Gastroesophageal sphincter (tissue), 4 donors: Measurements from ENCODE around the gene CHST15. TPM values are rescaled to one million over a fixed set of nuclear protein-coding genes. Genes with fewer than 3 reads are reported as not detected.

Source experiments
- ATAC-seq: fragments of 150-250 bp; one replicate; pipeline ENCODE4 v1.9.1; 2016; ENCODE audit warnings: mild to moderate bottlenecking, moderate library complexity
- H3K27ac ChIP-seq, 4 donors: fragments of 200-600 bp; sonication (generic) in 3 of 4; 1 replicate in 3 of 4; 2 replicates in 1 of 4; pipeline ENCODE4 v1.5.1; 2016 to 2019
- H3K27me3 ChIP-seq: fragments of 200-600 bp; sonication (generic); one replicate; pipeline ENCODE4 v1.5.1; 2019
- H3K36me3 ChIP-seq, 2 donors: fragments of 200-600 bp; sonication (generic); one replicate each; pipeline ENCODE4 v1.5.1; 2019; ENCODE audit warnings: control low read depth in 1 of 2
- H3K4me1 ChIP-seq, 3 donors: fragments of 200-600 bp; sonication (generic); 1 replicate in 2 of 3; 2 replicates in 1 of 3; pipeline ENCODE4 v1.5.1; 2016 to 2019; ENCODE audit warnings: control low read depth in 2 of 3
- H3K4me3 ChIP-seq, 2 donors: fragments of 200-600 bp; sonication (generic); one replicate each; pipeline ENCODE4 v1.5.1; 2019; ENCODE audit warnings: mild to moderate bottlenecking in 1 of 2, moderate library complexity in 1 of 2
- H3K9me3 ChIP-seq, 3 donors: fragments of 200-600 bp; sonication (generic); one replicate each; pipeline ENCODE4 v1.5.1; 2017 to 2019; ENCODE audit warnings: control low read depth in 2 of 3
- EP300 ChIP-seq: sonication (generic); formaldehyde crosslinking; IDR thresholded peaks from one replicate; pipeline ENCODE4 v1.6.1; 2017; ENCODE audit warnings: antibody characterized with exemption, mild to moderate bottlenecking
- POLR2A ChIP-seq, 2 donors: fragments of 450-650 bp; IDR thresholded peaks; one replicate each; pipeline ENCODE4 v1.6.1; 2017; ENCODE audit warnings: antibody characterized with exemption in 2 of 2, mild to moderate bottlenecking in 2 of 2, moderate library complexity in 1 of 2
- POLR2AphosphoS5 ChIP-seq: sonication (generic); formaldehyde crosslinking; IDR thresholded peaks from one replicate; pipeline ENCODE4 v1.6.1; 2017; ENCODE audit warnings: antibody characterized with exemption
- WGBS, 2 donors: methylation state at CpG; one replicate each; pipeline ENCODE4 v1.1.5; 2018; ENCODE audit warnings: low coverage in 1 of 2; 5-methylcytosine and 5-hydroxymethylcytosine counted together
- total RNA-seq, 4 donors: library from RNA; depleted of rRNA; stranded (reverse); fragments of >200 nt; gene quantifications; one replicate each; pipeline ENCODE4 v1.1.0, GENCODE V29; 2016
- TF ChIP-seq, protein P1 (sequence below), 4 experiments: fragments of 200-600 bp in 2 of 4; fragments of 450-650 bp in 2 of 4; sonication (generic) in 1 of 4; IDR thresholded peaks; one replicate each; pipeline ENCODE4 v1.5.1; 2017 to 2019; ENCODE audit warnings: antibody characterized with exemption in 4 of 4, mild to moderate bottlenecking in 2 of 4, moderate library complexity in 2 of 4

CHST15 gene
- total RNA-seq, 4 donors from 2014 or later = 63.5 to 87.5 (median 74.3) TPM

DNA sequence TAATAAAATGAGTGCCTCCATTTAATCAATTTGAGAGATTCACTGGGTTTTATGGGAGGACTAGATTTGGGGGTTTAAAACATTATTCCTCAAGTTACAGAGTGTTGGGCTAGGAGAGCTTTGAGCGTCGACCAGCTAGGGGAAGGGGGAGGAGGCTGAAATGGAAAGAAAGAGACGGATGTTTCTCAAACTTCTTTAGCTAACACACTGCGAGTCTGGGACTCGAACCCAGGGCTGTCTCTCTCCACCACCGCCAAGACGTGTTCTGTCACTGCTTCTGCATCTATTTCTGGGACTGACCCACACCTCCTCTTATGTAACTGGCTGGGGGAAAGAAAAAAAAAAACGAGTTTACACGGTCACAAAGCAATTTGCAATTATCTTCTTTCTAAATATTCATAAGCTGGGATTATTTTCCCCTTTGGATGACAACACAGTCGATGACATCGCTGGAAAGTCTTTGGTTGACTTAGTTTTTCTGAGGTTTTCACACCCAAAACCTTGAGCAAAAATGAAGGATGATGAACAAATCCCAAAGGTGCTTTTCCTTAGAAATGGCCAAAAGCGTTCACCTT, 27.2 kb downstream of the CHST15 start:
- Histone ChIP-seq H3K4me3 (no peak overlapping the region), H3K27ac (peak overlapping the region in 3 of 4 donors; percentile 69 to 77 (median 76)), H3K27me3 (no peaks in the 10 kb centered on the region), H3K36me3 (no peaks in the 10 kb centered on the region), H3K4me1 (peaks cover 5 to 94% (median 21%) of the 10 kb centered on the region in 3 donors), H3K9me3 (no peaks in the 10 kb centered on the region)
- no peak for ATAC-seq
- WGBS, 2 donors = 45 to 50% methylated on average over 10 to 12 of the region's 12 CpGs
- TF ChIP-seq POLR2AphosphoS5 = no peak
- TF ChIP-seq POLR2A (IDR thresholded peaks at IDR 0.05) = no peak
- TF ChIP-seq EP300 = no peak
- TF ChIP-seq, protein P1, sequence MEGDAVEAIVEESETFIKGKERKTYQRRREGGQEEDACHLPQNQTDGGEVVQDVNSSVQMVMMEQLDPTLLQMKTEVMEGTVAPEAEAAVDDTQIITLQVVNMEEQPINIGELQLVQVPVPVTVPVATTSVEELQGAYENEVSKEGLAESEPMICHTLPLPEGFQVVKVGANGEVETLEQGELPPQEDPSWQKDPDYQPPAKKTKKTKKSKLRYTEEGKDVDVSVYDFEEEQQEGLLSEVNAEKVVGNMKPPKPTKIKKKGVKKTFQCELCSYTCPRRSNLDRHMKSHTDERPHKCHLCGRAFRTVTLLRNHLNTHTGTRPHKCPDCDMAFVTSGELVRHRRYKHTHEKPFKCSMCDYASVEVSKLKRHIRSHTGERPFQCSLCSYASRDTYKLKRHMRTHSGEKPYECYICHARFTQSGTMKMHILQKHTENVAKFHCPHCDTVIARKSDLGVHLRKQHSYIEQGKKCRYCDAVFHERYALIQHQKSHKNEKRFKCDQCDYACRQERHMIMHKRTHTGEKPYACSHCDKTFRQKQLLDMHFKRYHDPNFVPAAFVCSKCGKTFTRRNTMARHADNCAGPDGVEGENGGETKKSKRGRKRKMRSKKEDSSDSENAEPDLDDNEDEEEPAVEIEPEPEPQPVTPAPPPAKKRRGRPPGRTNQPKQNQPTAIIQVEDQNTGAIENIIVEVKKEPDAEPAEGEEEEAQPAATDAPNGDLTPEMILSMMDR (IDR thresholded peaks at IDR 0.05) = no peak

DNA sequence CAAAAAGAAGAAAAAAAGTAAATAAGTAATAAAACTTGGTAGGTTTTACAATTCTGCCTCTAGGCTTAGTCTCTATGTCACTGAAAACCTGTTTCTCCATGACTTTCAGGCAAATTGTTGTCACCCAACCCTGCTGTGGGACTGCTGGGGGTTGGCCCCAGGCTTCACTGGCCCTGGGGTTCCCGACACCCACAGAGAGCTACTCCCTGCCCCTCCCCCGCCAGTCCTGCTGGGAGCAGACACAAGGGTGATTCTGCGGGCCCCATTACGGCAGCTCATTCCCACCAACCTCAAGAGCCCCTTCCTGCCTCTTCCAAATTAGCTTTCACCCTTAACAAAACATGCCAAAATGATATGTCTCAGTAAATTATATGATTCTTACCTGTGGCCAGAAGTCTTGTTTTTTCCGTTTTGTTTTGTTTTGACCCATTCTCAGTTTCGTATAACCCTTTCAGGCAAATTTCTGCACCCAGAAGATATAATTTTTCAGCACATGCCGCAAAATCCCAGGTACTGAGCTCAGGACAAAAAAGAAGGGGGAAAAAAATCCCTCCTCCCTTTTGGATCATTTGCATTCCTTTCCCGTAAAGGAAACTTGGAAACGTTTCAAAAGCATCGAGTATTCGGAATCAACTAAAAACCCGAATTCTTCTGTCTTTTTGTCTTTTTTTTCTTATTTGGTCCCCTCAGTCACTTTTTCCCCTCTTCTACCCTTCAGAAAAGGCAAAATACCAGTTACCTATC, 27.8 kb downstream of the CHST15 start:
- H3K27ac ChIP-seq = peak overlapping the region in 3 of 4 donors; percentile 75 to 77 (median 76)
- TF ChIP-seq, protein P1 (IDR thresholded peaks at IDR 0.05) = no peak
- TF ChIP-seq POLR2A (IDR thresholded peaks at IDR 0.05) (no peak), POLR2AphosphoS5 (no peak), EP300 (no peak)
- H3K9me3 ChIP-seq = no peaks in the 10 kb centered on the region
- 37 to 54% methylated on average over 9 to 11 of the region's 12 CpGs for WGBS, 2 donors
- ATAC-seq = no peak
- H3K4me1 ChIP-seq = peaks cover 5 to 90% (median 21%) of the 10 kb centered on the region in 3 donors
- H3K4me3 ChIP-seq = no peak overlapping the region
- H3K27me3 ChIP-seq = no peaks in the 10 kb centered on the region
- H3K36me3 ChIP-seq = no peaks in the 10 kb centered on the region

DNA sequence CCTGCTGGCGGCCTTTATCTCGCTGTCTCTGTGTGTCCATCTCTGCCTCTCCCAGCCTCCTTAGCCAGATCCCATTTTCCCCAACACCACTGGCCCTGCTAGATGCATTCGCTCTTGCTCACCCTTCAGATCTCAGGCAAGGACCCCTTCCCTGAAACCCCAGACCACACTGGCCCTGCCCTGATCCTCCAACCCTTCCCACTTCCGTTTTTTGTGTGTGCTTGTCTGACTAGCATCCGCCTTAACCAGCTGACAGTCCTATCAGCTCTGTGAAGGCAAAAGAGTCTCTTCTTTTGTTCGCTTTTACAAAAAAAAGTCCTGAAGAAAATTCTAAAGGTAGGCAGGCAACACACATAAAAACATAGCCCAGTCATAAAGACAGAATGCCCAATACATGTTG, 28.7 kb downstream of the CHST15 start:
- Histone ChIP-seq H3K27me3 (no peaks in the 10 kb centered on the region), H3K4me1 (peaks cover 5 to 90% (median 21%) of the 10 kb centered on the region in 3 donors), H3K9me3 (no peaks in the 10 kb centered on the region), H3K27ac (peak overlapping the region in 3 of 4 donors; percentile 75 to 77 (median 76)), H3K4me3 (peak overlapping the region in 1 of 2 donors; percentile 23), H3K36me3 (peaks cover 0 to 5% of the 10 kb centered on the region in 2 donors)
- 43 to 70% methylated on average over 2 to 6 of the region's 6 CpGs for WGBS, 2 donors
- TF ChIP-seq EP300 (no peak), POLR2AphosphoS5 (no peak), POLR2A (IDR thresholded peaks at IDR 0.05) (no peak)
- TF ChIP-seq, protein P1 (IDR thresholded peaks at IDR 0.05) = no peak
- ATAC-seq = no peak

DNA sequence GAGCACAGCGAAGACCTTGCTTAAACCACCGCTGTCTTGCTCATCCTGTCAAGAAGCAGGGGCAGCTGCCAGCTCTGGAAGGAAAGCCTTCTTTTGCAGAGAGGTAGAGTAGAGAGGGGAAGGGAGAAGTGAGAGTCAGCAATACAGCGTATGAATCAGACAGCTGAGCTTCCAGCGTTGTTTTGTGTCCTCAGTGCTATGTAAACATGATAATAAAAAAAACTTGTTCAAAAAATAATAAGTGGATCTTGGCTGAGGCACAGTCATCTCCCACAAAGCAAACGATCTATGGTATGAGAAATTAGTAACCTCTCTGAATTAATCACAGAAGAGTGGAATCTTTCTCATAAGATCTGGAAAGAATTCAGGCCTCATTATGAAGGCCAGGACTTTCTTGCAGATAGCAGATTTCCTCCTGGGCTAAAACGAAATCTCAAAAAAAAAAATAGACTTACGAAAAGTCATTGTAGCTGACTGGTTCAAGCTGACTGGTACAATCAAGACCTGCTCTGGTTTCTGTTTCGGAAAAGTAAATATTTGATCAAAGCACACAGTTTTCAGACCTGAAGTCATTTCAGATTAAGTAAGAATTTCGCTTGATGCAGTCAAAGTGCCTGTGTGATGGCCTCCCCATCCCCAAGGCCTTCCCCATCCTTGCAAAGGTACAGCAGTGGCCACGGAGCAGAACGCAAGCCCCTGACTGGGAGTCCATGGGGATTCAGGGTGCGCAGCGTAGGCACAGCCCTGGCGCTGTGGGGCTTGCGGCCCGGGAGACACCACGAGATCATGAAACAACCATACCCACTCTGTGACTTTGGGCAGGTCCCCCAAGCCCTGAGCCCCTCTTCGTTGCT, 29.4 kb downstream of the CHST15 start:
- Histone ChIP-seq H3K27me3 (no peaks in the 10 kb centered on the region), H3K9me3 (no peaks in the 10 kb centered on the region), H3K36me3 (peaks cover 0 to 5% of the 10 kb centered on the region in 2 donors), H3K4me3 (peak overlapping the region in 1 of 2 donors; percentile 23), H3K4me1 (peaks cover 5 to 88% (median 21%) of the 10 kb centered on the region in 3 donors), H3K27ac (peak overlapping the region; percentile 52 to 77 (median 76))
- 21 to 22% methylated on average over 8 to 11 of the region's 18 CpGs for WGBS, 2 donors
- ATAC-seq = peak; percentile 64
- peak; percentile 51 for TF ChIP-seq POLR2AphosphoS5
- TF ChIP-seq POLR2A (IDR thresholded peaks at IDR 0.05) = no peak

- peak overlapping the region in 3 of 4 donors; percentile 75 to 77 (median 76) for H3K27ac ChIP-seq
- peaks cover 5 to 88% (median 21%) of the 10 kb centered on the region in 3 donors for H3K4me1 ChIP-seq
- no peak for ATAC-seq
- no peak for TF ChIP-seq POLR2A (IDR thresholded peaks at IDR 0.05)
- no peak for TF ChIP-seq POLR2AphosphoS5
- no peak for TF ChIP-seq EP300
- TF ChIP-seq, protein P1 (IDR thresholded peaks at IDR 0.05) = no peak
- H3K9me3 ChIP-seq = no peaks in the 10 kb centered on the region
- WGBS, 2 donors = 46 to 72% methylated on average over 4 to 13 of the region's 15 CpGs
- no peak overlapping the region for H3K4me3 ChIP-seq
- H3K36me3 ChIP-seq = peaks cover 0 to 5% of the 10 kb centered on the region in 2 donors
- no peaks in the 10 kb centered on the region for H3K27me3 ChIP-seq
These were observed 31.0 kb downstream of the CHST15 start for GRCh38 chr10:124062390-124062789.
